ENCODE data around the gene THAP8.

DNA sequence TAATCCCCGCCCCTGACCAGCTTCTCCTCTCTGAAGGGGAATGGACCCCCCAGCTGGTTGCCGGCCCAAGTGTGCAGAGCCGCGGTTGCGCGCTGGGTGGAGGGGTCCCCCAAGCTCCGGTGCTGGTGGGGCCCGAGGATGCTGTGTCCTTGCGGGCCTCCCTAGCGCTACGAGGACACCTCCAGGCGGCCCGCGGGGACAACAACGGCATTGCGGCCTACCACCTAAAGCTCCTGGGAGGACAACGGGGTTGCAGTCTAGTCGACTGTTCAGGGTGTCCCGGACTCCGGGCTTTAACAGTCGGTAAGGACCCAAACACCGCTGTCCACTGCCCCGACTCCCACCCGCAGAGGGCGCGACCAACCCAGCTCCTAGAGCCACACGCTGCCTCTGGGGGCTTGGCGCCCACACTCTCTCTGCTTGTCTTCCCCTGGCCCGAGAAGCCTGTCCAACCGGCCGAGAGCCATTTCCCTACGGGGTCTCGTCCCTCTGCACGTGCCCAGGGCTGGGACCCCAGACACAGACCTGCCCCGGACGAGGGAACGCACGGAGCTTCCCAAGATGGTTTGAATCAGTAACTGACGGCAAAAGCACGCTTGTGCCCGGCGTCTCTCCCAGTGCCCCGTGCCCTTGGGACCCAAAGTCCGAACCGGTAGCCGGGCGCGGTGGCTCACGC lies 60.0 kb downstream of the THAP8 start:
- TF ChIP-seq, protein P1, sequence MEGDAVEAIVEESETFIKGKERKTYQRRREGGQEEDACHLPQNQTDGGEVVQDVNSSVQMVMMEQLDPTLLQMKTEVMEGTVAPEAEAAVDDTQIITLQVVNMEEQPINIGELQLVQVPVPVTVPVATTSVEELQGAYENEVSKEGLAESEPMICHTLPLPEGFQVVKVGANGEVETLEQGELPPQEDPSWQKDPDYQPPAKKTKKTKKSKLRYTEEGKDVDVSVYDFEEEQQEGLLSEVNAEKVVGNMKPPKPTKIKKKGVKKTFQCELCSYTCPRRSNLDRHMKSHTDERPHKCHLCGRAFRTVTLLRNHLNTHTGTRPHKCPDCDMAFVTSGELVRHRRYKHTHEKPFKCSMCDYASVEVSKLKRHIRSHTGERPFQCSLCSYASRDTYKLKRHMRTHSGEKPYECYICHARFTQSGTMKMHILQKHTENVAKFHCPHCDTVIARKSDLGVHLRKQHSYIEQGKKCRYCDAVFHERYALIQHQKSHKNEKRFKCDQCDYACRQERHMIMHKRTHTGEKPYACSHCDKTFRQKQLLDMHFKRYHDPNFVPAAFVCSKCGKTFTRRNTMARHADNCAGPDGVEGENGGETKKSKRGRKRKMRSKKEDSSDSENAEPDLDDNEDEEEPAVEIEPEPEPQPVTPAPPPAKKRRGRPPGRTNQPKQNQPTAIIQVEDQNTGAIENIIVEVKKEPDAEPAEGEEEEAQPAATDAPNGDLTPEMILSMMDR (IDR thresholded peaks at IDR 0.05) = peak; percentile 16
- TF ChIP-seq EZH2 (IDR thresholded peaks at IDR 0.05) (no peak), EZH2phosphoT487 (IDR thresholded peaks at IDR 0.05) (no peak)

Measured in neural progenitor cell (in vitro differentiated cells).